SIG-M5 treated with dmso at 0.1 percent for 504 hours (cell line): Measurements from ENCODE around the gene PTPN4.
"Not testable (repeated sequence)": the region's sequence is repeated elsewhere in the genome, so short reads cannot be mapped to it uniquely, and the experiment has no call there.

Source experiments
- DNase-seq: peaks from one replicate; lab custom pipeline; 2025; ENCODE audit not compliant: unreplicated experiment; lab: John Stamatoyannopoulos, UW

Gene PTPN4

DNA sequence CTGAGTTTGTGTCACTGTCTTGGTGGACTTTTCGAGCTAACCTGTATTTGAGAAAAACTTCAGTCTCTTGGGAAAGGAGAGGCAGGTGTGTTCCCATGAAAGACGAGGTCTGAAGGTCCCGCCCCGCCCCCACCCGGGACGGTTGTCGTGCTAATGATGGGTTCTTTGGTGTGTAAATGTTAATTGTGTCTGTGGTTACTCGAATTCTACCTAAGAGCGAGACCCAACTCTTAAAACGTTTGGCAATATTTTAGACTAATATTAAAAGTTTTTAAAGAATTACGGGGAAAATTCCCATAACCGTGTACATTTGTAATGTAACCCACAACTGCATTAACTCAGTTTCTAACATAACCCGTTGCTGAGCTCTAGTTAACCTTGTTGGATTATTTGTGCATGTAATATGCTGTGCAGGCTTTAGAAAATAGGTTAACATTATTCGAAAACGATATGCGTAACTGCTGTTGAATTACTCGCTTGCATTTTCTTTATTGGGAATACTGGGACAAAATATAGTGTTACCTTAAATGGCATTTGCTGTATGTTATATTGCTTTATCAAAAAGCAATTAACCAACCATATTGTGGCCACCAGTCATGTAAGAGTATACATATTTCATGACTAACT is 254.0 kb downstream of the PTPN4 start:
- DNase-seq = no peak

- DNase-seq = no peak
Observed at GRCh38 chr2:120014226-120014980, 254.7 kb downstream of the PTPN4 start.

DNA sequence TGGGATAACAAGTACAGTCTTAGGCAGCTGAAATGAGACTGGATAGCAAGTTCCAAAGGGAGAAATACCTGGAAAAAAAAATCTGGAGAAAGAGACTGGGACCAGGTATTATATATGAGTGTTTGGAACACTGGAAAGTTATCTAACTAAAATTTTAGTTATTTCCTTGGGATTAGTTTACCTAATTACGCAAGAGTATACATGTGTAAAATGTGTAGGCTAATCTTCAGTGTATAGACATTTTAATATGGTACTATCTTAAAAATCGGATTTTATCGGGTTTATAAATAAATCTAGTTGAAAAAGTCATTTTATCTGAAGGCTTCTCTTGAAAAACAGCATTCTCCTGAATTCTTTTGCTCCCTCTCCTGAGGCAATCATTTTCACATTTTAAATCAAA is 257.1 kb downstream of the PTPN4 start:
- DNase-seq = no peak

GRCh38 chr2:120017201-120017600 is 257.5 kb downstream of the PTPN4 start:
- no peak for DNase-seq

DNA sequence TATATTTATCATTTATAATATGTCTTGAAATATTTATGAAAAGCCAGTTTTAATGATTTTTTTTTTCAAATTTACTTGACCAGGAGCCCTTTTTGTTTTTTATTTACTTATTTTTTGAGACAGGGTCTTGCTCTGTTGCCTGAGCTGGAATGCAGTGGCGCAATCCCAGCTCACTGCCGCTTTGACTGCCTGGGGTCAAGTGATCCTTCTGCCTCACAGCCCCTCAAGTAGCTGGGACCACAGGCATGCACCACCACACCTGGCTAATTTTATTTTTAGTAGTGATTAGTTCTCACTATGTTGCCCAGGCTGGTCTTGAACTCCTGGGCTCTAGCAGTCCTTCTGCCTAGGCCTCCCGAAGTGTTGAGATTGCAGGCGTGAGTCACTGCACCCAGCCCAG is 258.8 kb downstream of the PTPN4 start:
- DNase-seq = no peak

DNA sequence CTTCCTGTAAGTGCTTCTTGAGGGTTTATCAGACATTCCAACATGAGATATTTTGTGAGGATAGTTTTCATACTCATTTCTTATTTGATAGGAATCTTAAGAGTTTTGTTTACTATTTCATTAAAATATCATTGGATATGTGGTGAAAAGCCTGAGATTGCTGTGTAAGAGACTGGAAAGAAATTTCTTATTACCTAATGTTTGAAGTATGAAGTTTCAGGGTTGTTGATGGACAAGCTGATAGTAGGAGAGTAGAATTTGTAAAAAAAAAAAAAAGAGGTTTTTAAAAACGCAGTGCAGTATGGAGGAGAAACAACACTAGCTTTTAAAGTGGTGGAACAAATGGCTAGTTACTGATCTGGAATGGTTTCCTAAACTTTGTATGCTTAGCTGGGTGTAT is 260.8 kb downstream of the PTPN4 start:
- DNase-seq = no peak

DNA sequence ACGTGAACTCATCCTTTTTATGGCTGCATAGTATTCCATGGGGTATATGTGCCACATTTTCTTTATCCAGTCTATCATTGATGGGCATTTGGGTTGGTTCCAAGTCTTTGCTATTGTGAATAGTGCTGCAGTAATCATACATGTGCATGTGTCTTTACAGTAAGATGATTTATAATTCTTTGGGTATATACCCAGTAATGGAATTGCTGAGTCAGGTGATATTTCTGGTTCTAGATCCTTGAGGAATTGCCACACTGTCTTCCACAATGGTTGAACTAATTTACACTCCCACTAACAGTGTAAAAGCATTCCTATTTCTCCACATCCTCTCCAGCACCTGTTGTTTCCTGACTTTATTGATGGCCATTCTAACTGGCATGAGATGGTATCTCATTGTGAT is 262.8 kb downstream of the PTPN4 start:
- not testable (repeated sequence) for DNase-seq

- no peak for DNase-seq
Observed at GRCh38 chr2:120026890-120027289, 267.2 kb downstream of the PTPN4 start.

- DNase-seq = no peak
Observed at GRCh38 chr2:120028795-120029194, 269.1 kb downstream of the PTPN4 start.

DNA sequence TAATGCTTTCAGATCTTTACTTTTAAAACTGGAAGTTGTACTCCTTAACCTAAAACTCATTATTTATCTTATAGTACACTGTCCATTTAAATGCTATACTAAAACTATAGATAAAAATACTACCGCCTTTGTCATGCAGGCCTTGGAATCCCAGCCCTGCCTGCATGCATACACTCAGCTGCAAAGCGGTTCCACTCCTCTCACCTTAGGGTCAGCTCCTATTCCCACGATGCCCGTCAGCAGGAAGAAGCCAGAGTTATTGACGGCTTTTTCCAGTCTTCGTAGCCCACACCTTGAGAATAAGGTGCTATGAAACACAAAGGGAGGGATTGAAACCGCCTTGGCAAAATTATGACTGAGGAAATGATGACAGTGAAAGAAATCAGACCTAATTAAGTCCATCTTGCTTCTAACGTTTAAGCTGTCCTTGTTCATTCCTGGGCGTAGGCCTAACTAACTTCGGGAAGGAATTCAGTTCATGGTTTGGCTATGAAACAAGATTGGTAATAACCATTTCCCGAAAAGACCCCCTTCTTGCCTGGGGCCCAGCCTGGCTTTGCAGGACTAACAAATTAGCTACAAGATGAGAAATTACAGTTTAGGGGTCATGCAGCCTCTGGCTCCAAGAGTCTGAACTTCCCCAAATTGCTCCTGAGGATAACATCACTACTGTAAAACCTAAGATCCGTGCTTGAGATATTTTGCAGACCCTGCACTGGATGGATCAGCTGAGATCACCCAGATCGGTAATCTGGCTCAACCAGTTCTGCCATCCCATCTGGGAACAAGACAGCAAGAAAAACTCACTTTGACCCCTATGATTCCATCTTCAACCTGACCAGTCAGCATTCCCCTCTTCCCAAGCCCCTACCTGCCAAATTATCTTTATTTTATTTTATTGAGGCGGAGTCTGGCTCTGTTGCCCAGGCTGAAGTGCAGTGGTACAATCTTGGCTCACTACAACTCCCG is 270.2 kb downstream of the PTPN4 start:
- DNase-seq = no peak

- no peak for DNase-seq
Observed at GRCh38 chr2:120032297-120032696, 272.6 kb downstream of the PTPN4 start.
